HG03025 (cell line): ENCODE measurements around the gene STK24.
A peak's percentile ranks its signal among the peaks of the same experiment; 100 is the strongest.

Experiments
- ATAC-seq: cut with Tn5 transposase; IDR thresholded peaks from one replicate; pipeline ENCODE4 v1.9.1; 2021; ENCODE audit warnings: mild to moderate bottlenecking, moderate library complexity; ENCODE audit not compliant: unreplicated experiment, low FRiP score

Gene STK24

GRCh38 chr13:98535501-98536354 lies 41.2 kb downstream of the STK24 start:
- no peak for ATAC-seq

- ATAC-seq: no peak
Measured at GRCh38 chr13:98534821-98535220, 42.1 kb downstream of the STK24 start.

GRCh38 chr13:98533912-98534311 lies 43.0 kb downstream of the STK24 start:
- ATAC-seq: no peak

GRCh38 chr13:98532254-98532653 lies 44.7 kb downstream of the STK24 start:
- no peak for ATAC-seq

GRCh38 chr13:98530217-98530616 lies 46.7 kb downstream of the STK24 start:
- no peak for ATAC-seq

GRCh38 chr13:98529171-98529570 lies 47.7 kb downstream of the STK24 start:
- ATAC-seq: no peak

- no peak for ATAC-seq
Measured at GRCh38 chr13:98528663-98529064, 48.2 kb downstream of the STK24 start.

GRCh38 chr13:98527526-98527925 lies 49.4 kb downstream of the STK24 start:
- no peak for ATAC-seq

GRCh38 chr13:98526182-98526512 lies 50.8 kb downstream of the STK24 start:
- ATAC-seq: no peak

GRCh38 chr13:98525456-98526181 lies 51.3 kb downstream of the STK24 start:
- no peak for ATAC-seq

GRCh38 chr13:98524793-98525192 lies 52.1 kb downstream of the STK24 start:
- no peak for ATAC-seq

GRCh38 chr13:98524391-98524790 lies 52.5 kb downstream of the STK24 start:
- ATAC-seq: no peak

- ATAC-seq: peak; percentile 46
Measured at GRCh38 chr13:98523455-98524102, 53.3 kb downstream of the STK24 start.

GRCh38 chr13:98522371-98522770 lies 54.5 kb downstream of the STK24 start:
- ATAC-seq: no peak

- ATAC-seq: no peak
Measured at GRCh38 chr13:98521461-98522247, 55.3 kb downstream of the STK24 start.

GRCh38 chr13:98520674-98521449 lies 56.0 kb downstream of the STK24 start:
- no peak for ATAC-seq

- no peak for ATAC-seq
Measured at GRCh38 chr13:98519976-98520375, 56.9 kb downstream of the STK24 start.

GRCh38 chr13:98517576-98518310 lies 59.2 kb downstream of the STK24 start:
- ATAC-seq: no peak

GRCh38 chr13:98515818-98516465 lies 61.0 kb downstream of the STK24 start:
- no peak for ATAC-seq
